GM10266 (cell line): ENCODE results near the gene TMEM237.

Experiments
- DNase-seq: peaks from one replicate; pipeline ENCODE4 v3.0.0; 2012; ENCODE audit errors: extremely low spot score
- TF ChIP-seq, protein P1 (sequence below): IDR thresholded peaks from 2 replicates; pipeline ENCODE4 v1.5.1; 2012; ENCODE audit warnings: mild to moderate bottlenecking, low read depth; ENCODE audit not compliant: control insufficient read depth, insufficient read depth; ENCODE audit errors: missing control alignments

The TMEM237 gene

DNA sequence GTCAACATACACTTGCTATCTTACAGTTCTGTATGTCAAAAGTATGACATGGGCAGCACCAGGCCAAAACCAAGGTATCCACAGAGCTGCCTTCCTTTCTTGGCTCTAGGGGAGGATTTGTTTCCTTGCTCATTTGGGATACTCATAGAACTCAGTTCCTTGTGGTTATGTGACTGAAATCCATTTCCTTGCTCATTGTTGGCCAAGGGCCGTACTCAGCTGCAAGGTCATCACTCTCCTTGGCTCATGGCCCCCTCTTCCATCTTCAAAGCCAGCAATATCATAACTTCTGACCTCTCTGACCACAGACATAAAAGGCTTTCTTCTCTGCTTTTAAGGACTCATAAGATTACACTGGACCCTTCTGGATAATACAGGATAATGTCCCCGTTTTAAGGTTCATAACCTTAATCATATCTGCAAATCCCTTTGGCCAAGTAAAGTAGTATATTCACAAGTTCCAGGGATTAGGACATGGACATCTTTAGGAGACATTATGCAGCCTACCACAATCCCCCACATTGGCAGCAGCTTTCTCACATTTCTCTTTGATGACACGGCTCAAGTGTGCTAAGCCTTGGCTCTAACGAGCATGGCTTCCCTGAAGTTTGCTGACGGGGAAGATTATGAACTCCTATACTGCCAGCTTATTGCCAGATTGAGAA, 20.9 kb downstream of the TMEM237 start:
- TF ChIP-seq, protein P1, sequence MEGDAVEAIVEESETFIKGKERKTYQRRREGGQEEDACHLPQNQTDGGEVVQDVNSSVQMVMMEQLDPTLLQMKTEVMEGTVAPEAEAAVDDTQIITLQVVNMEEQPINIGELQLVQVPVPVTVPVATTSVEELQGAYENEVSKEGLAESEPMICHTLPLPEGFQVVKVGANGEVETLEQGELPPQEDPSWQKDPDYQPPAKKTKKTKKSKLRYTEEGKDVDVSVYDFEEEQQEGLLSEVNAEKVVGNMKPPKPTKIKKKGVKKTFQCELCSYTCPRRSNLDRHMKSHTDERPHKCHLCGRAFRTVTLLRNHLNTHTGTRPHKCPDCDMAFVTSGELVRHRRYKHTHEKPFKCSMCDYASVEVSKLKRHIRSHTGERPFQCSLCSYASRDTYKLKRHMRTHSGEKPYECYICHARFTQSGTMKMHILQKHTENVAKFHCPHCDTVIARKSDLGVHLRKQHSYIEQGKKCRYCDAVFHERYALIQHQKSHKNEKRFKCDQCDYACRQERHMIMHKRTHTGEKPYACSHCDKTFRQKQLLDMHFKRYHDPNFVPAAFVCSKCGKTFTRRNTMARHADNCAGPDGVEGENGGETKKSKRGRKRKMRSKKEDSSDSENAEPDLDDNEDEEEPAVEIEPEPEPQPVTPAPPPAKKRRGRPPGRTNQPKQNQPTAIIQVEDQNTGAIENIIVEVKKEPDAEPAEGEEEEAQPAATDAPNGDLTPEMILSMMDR = no peak
- DNase-seq = no peak

DNA sequence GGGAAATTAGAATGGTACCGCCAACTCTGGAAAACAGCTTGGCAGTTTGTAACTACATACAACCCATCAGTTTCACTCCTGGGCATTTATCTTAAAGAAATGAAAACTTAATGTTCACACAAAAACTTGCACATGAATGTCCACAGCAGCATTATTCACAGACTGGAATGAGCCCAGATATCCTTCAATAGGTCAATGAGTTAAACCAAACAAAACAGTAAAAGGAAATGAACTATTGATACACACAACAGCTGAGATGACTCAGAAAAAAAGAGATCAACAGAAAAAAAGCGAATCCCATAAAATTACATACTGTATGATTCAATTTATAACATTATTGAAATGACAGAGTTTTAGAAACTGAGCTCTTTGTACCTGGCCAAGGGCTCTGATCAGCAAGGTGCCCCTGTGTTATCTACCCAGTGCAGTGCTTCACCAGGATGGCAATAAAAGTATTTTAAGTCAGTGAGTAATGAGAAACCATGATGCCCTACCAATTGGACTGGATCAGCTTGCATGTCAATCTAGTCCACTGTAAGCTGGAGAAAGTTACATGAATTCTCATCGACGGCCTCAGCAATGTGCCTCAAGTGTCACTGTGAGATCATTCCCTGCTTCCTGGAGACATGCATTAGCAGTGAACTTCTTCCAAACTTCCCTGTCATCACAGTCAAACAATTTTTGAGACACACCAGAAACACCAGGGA, 21.9 kb downstream of the TMEM237 start:
- TF ChIP-seq, protein P1 = no peak
- no peak for DNase-seq

DNA sequence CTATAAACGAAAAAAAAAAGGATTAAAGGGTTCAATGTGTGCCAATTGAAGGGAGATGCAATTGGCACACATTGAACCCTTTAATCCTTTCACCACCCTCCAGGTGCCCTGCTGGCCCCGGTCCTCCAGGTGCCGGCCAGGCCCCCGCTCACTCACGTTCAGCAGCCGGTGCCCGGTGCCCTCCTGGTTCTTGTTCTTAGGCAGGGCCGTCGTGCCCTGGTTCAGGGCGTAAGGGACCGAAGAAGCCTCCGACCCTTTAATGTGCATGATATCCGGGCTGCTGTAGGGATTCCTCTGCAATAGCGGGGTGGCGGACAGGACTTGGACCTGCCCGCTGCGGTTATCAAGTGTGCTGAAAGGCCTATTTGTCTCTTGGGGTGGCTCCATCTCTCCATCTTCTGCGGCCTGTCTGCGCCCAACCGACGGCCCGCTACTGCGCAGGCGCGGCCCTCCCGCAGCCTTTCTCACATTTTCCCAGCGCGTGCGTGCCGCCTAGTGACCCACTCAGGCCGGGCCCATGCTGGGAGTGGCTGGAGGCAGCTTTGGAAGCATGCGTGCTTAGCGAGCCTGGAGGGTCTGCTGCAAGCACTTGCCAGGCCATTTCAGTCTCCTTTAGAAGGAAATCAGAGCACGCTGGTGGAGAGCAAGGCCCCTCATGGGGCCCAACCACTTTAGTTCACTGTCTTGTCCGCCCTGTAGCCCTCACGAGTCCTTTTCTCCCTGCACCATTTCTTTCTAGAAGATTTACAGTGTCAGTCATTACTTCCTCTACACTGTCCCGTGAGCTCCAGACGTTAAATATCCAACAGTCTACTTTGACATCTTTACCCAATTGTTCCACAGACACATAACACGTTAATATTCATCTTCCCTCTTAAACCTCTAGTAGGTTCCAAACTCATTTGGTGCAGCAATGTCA, 24.3 kb downstream of the TMEM237 start:
- TF ChIP-seq, protein P1 = no peak
- no peak for DNase-seq

DNA sequence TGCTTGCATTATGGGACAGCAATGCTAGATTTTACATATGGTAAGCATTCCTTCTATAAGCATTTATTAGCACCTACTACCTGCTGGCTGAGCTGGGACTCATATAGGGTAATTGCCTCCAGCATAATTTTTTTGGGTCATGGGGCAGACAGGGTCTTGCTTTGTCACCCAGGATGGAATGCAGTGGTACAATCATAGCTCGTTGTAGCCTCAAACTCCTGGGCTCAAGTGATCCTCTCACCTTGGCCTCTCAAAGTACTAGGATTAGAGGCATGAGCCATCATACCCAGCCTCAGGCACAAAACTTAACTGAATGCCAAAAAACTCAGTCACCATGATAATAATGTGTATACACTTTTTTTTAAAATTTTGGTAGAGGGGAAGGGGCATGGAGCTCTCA, 35.3 kb downstream of the TMEM237 start:
- TF ChIP-seq, protein P1 = no peak
- no peak for DNase-seq

DNA sequence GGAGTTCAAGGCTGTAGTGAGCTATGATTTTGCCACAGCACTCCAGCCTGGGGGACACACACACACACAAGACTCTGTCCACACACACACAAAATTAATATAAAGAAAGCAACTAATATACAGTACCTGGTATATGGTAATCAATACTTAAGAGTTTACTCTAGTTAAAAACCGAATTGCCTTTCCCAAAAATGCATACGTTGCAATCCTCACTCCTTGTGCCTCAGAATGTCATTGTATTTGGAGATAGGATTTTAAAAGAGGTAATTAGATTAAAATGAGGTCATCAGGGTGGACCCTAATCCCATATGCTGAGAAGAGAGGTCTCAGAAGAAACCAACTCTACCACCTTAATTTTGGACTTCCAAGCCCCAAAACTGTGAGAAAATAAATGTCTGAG, 35.7 kb downstream of the TMEM237 start:
- DNase-seq = no peak
- TF ChIP-seq, protein P1 = no peak

DNA sequence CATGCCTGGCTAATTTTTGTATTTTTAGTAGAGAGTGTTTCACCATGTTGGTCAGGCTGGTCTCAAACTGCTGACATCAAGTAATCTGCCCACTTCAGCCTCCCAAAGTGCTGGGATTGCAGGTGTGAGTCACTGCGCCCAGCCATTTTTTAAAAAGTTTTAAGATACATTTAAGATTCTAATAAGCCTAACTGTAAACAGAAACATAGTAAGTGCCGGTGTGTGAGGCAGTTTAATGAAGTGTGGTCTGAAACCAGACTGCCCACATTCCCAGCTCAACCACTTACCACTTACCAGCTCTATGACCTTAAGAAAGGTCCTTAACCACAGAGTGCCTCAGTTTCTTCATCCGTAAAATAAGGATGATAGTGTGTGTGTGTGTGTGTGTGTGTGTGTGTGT, 42.4 kb downstream of the TMEM237 start:
- DNase-seq = no peak
- TF ChIP-seq, protein P1 = no peak
